Endothelial cell of umbilical vein (primary cell): ENCODE data around the gene JAKMIP1.

ENCODE experiments used
- CTCF ChIP-seq, 2 donors: IDR thresholded peaks; 1 replicate in 1 of 2; 2 replicates in 1 of 2; pipeline ENCODE4 v1.5.1; 2011; ENCODE audit warnings: low read length in 2 of 2, mild to moderate bottlenecking in 2 of 2, moderate library complexity in 2 of 2, control low read depth in 1 of 2, inconsistent platforms in 1 of 2, low read depth in 1 of 2; ENCODE audit not compliant: insufficient read depth in 1 of 2; ENCODE audit errors: extremely low read depth in 1 of 2
- EZH2 ChIP-seq: IDR thresholded peaks from 2 replicates; pipeline ENCODE4 v1.6.1; 2012; ENCODE audit warnings: borderline replicate concordance, low read depth, mild to moderate bottlenecking, moderate library complexity, low read length, inconsistent platforms; ENCODE audit not compliant: severe bottlenecking
- MAX ChIP-seq: IDR thresholded peaks from 2 replicates; pipeline ENCODE4 v1.6.1; 2011; ENCODE audit not compliant: insufficient read depth, insufficient read length
- MYC ChIP-seq: IDR thresholded peaks from one replicate; pipeline ENCODE4 v1.6.1; 2011; ENCODE audit warnings: mild to moderate bottlenecking, low read depth, low read length
- POLR2A ChIP-seq: IDR thresholded peaks from 2 replicates; pipeline ENCODE4 v1.6.1; 2012; ENCODE audit warnings: low read depth, mild to moderate bottlenecking, control low read depth, low read length
- POLR2AphosphoS5 ChIP-seq: IDR thresholded peaks from 2 replicates; pipeline ENCODE4 v1.6.1; 2012; ENCODE audit warnings: low read depth, mild to moderate bottlenecking, control low read depth, low read length, moderate library complexity; ENCODE audit not compliant: insufficient read depth

- TF ChIP-seq CTCF (IDR thresholded peaks at IDR 0.05; ENCODE audit: extremely low read depth in 1 of 2, insufficient read depth in 1 of 2, low read depth in 1 of 2, low read length in 2 of 2) (no peak), EZH2 (no peak), MAX (no peak), MYC (no peak), POLR2AphosphoS5 (no peak), POLR2A (no peak)
These were observed 58.8 kb downstream of the JAKMIP1 start for GRCh38 chr4:6141554-6141953.
